Left lung (tissue), 10 donors: ENCODE data around the gene HACL1. TPM values are rescaled to one million over a fixed set of nuclear protein-coding genes. Genes with fewer than 3 reads are reported as not detected.

Source experiments
- ATAC-seq: fragments of 200-7000 bp; cut with Tn5 transposase; one replicate; pipeline ENCODE4 v1.9.1; 2020; ENCODE audit warnings: moderate library complexity
- DNase-seq, 4 donors: peaks; one replicate each; pipeline ENCODE4 v3.0.0-alpha.2; 2013 to 2020
- H3K27ac ChIP-seq, 2 donors: fragments of 200-600 bp; sonication (generic) in 1 of 2; one replicate each; pipeline versions ENCODE4 v1.5.0 to v1.8.0; 2020 to 2021
- H3K27me3 ChIP-seq, 2 donors: fragments of 200-600 bp; sonication (generic) in 1 of 2; one replicate each; pipeline versions ENCODE4 v1.5.0 to v1.8.0; 2020 to 2021
- H3K36me3 ChIP-seq, 2 donors: fragments of 200-600 bp; sonication (generic) in 1 of 2; one replicate each; pipeline versions ENCODE4 v1.5.0 to v1.8.0; 2020 to 2021
- H3K4me1 ChIP-seq, 2 donors: fragments of 200-600 bp; one replicate each; pipeline ENCODE4 v1.8.0; 2021
- H3K4me3 ChIP-seq, 2 donors: fragments of 200-600 bp; sonication (generic) in 1 of 2; one replicate each; pipeline versions ENCODE4 v1.5.0 to v1.8.0; 2020 to 2021; ENCODE audit warnings: mild to moderate bottlenecking in 1 of 2
- H3K9me3 ChIP-seq, 2 donors: fragments of 200-600 bp; sonication (generic) in 1 of 2; one replicate each; pipeline versions ENCODE4 v1.5.0 to v1.8.0; 2020 to 2021
- intact Hi-C, 2 donors: fragments of 100-400 bp; cut with DNase I; formaldehyde crosslinking; loops; one replicate each; pipeline versions ENCODE4 v1.11.2 to v1.14.2; 2022
- polyA plus RNA-seq, 6 donors: library from polyadenylated mRNA; unstranded; fragments of 120-200 nt; gene quantifications; one replicate each; pipeline ENCODE4 v1.2.1, GENCODE V29; 2013; ENCODE audit not compliant: insufficient read length in 6 of 6
- total RNA-seq, 2 donors: library from RNA; stranded (reverse); fragmentation: NEBNext Ultra II Directional; extraction: Animal tissue kit (Norgen Biotek cat#: 25700); gene quantifications; one replicate each; pipeline ENCODE4 v1.2.1, GENCODE V29; 2021
- TF ChIP-seq, protein P1 (sequence below), 2 donors: fragments of 200-600 bp; sonication (generic) in 1 of 2; IDR thresholded peaks; one replicate each; pipeline versions ENCODE4 v1.5.0 to v1.8.0; 2021; ENCODE audit warnings: antibody characterized with exemption in 2 of 2
- donor health status: DM: no; HTN: yes; CAD: no.
- donor health status: DM: no; HTN: no; CAD: no.

Gene HACL1
- total and polyA plus RNA-seq, 8 donors, result 15.5 to 24.6 (median 19.0) TPM

DNA sequence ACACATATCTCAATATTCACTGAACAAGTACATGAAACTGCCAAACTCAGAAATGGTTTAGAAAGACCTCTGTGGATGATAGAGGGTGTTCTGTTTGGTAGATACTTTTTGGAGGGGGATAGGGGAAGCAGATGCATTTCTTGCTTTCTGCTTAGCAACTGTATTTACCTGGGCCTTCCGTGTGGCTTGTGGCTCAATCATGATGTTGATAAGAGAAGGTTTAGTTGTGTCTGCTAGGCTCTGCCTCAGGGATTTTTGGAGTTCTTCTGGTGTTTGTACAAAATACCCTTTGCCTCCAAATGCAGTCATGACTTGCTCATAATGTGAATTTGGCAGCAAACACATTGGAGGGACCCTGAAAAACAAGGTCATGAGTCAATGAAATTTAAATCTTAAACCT lies 38.2 kb downstream of the HACL1 start:
- H3K27me3 ChIP-seq, result no peaks in the 10 kb centered on the region
- H3K36me3 ChIP-seq, result peaks cover 0 to 79% of the 10 kb centered on the region in 2 donors
- TF ChIP-seq, protein P1, sequence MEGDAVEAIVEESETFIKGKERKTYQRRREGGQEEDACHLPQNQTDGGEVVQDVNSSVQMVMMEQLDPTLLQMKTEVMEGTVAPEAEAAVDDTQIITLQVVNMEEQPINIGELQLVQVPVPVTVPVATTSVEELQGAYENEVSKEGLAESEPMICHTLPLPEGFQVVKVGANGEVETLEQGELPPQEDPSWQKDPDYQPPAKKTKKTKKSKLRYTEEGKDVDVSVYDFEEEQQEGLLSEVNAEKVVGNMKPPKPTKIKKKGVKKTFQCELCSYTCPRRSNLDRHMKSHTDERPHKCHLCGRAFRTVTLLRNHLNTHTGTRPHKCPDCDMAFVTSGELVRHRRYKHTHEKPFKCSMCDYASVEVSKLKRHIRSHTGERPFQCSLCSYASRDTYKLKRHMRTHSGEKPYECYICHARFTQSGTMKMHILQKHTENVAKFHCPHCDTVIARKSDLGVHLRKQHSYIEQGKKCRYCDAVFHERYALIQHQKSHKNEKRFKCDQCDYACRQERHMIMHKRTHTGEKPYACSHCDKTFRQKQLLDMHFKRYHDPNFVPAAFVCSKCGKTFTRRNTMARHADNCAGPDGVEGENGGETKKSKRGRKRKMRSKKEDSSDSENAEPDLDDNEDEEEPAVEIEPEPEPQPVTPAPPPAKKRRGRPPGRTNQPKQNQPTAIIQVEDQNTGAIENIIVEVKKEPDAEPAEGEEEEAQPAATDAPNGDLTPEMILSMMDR (IDR thresholded peaks at IDR 0.05), result no peak
- no peaks in the 10 kb centered on the region for H3K9me3 ChIP-seq
- no peak for ATAC-seq
- DNase-seq, result no peak
- H3K27ac ChIP-seq, result no peak overlapping the region
- no peaks in the 10 kb centered on the region for H3K4me1 ChIP-seq
- intact Hi-C loops, result no loop called here
- no peak overlapping the region for H3K4me3 ChIP-seq

GRCh38 chr3:15562560-15562959 lies 38.8 kb downstream of the HACL1 start:
- Histone ChIP-seq H3K27me3 (no peaks in the 10 kb centered on the region), H3K4me3 (no peak overlapping the region), H3K9me3 (no peaks in the 10 kb centered on the region), H3K36me3 (peaks cover 0 to 72% of the 10 kb centered on the region in 2 donors), H3K4me1 (peaks cover 0 to 3% of the 10 kb centered on the region in 2 donors), H3K27ac (no peak overlapping the region)
- ATAC-seq (no peak), DNase-seq (no peak)
- TF ChIP-seq, protein P1 (IDR thresholded peaks at IDR 0.05), result no peak
- intact Hi-C loops, result no loop called here

- intact Hi-C loops, result loop anchor here in 1 of 2 donors (10.0 kb wide), 1 partner anchor 134 kb away; the partner anchor contains the start of genes EAF1 and METTL6
- Histone ChIP-seq H3K36me3 (peaks cover 0 to 35% of the 10 kb centered on the region in 2 donors), H3K27ac (no peak overlapping the region), H3K4me1 (peaks cover 6 to 18% of the 10 kb centered on the region in 2 donors), H3K4me3 (no peak overlapping the region), H3K9me3 (no peaks in the 10 kb centered on the region), H3K27me3 (no peaks in the 10 kb centered on the region)
- TF ChIP-seq, protein P1 (IDR thresholded peaks at IDR 0.05), result no peak
- DNase-seq (no peak), ATAC-seq (no peak)
Observed at GRCh38 chr3:15558581-15558980, 42.8 kb downstream of the HACL1 start.

- intact Hi-C loops, result loop anchor here in 1 of 2 donors (10.0 kb wide), 1 partner anchor 133 kb away; the partner anchor contains the start of genes EAF1 and METTL6
Observed at GRCh38 chr3:15557511-15557946, 43.8 kb downstream of the HACL1 start.

GRCh38 chr3:15556512-15556911 lies 44.9 kb downstream of the HACL1 start:
- peak; percentile 59 for ATAC-seq
- TF ChIP-seq, protein P1 (IDR thresholded peaks at IDR 0.05), result no peak
- intact Hi-C loops, result loop anchor here in 1 of 2 donors (10.0 kb wide), 1 partner anchor 132 kb away; the partner anchor contains the start of genes EAF1 and METTL6
- Histone ChIP-seq H3K27me3 (no peaks in the 10 kb centered on the region), H3K4me3 (no peak overlapping the region), H3K9me3 (no peaks in the 10 kb centered on the region), H3K4me1 (peaks cover 6 to 18% of the 10 kb centered on the region in 2 donors), H3K27ac (peak overlapping the region; percentile 23 to 67), H3K36me3 (peaks cover 0 to 14% of the 10 kb centered on the region in 2 donors)
- DNase-seq, result no peak

More at GRCh38 chr3:15557511-15557946, 43.8 kb downstream of the HACL1 start:
- peak overlapping the region in 1 of 2 donors; percentile 67 for H3K27ac ChIP-seq
- ATAC-seq, result peak; percentile 95
- H3K36me3 ChIP-seq, result peaks cover 0 to 25% of the 10 kb centered on the region in 2 donors
- H3K4me3 ChIP-seq, result no peak overlapping the region
- H3K9me3 ChIP-seq, result no peaks in the 10 kb centered on the region
- H3K4me1 ChIP-seq, result peaks cover 6 to 18% of the 10 kb centered on the region in 2 donors
- H3K27me3 ChIP-seq, result no peaks in the 10 kb centered on the region
- TF ChIP-seq, protein P1 (IDR thresholded peaks at IDR 0.05), result peak; percentile 57 to 64
- DNase-seq, result peak in 2 of 4 donors; percentile 32 to 57
